K562 (cell line): Measurements from ENCODE around the gene CDC14A. TPM values are rescaled to one million over a fixed set of nuclear protein-coding genes. Genes with fewer than 3 reads are reported as not detected.

Source experiments
- ATAC-seq: fragments of 200-7000 bp; cut with Tn5 transposase; 3 replicates; pipeline ENCODE4 v1.9.1; 2020; ENCODE audit warnings: moderate library complexity
- BruUV-seq: library from RNA; stranded (reverse); fragments of 400-500 nt; replicated peaks from 2 replicates; lab custom pipeline; 2021; lab: Mats Ljungman, UMichigan
- CTCF ChIA-PET: fragments of 300-600 bp; formaldehyde crosslinking; extraction: SDS; loops from one replicate; lab custom pipeline; 2021; ENCODE audit warnings: low intra/inter-chr PET ratio; lab: Yijun Ruan, JAX
- POLR2A ChIA-PET: fragments of 300-600, 350-650 bp; sonication (Branson Sonifier 250); formaldehyde crosslinking; extraction: SDS; loops from one replicate; lab custom pipeline; 2021; ENCODE audit warnings: antibody characterized with exemption, inconsistent platforms; lab: Yijun Ruan, JAX
- DNase-seq, 4 experiments: peaks; one replicate each; pipeline versions ENCODE4 v3.0.0 to v3.0.0-alpha.2; 2011 to 2018; ENCODE audit warnings: low spot score in 3 of 4, mixed read lengths in 3 of 4; ENCODE audit errors: extremely low read depth in 1 of 4
- FAIRE-seq: peaks from 2 replicates; lab custom pipeline; 2011; peaks lifted over from hg19 to GRCh38; lab: Jason Lieb, UNC
- H2AFZ ChIP-seq: 2 replicates; pipeline ENCODE4 v1.6.0; 2011; ENCODE audit warnings: low read depth, low read length, control low read depth, inconsistent platforms
- H3K27ac ChIP-seq: fragments of 200-600 bp; 3 replicates; pipeline ENCODE4 v1.8.0; 2011; ENCODE audit warnings: low read depth, mild to moderate bottlenecking, control low read depth, inconsistent platforms, low read length, moderate library complexity, mixed read lengths; ENCODE audit errors: extremely low read depth
- H3K27me3 ChIP-seq, 2 experiments: fragments of 300-600 bp in 1 of 2; 2 replicates in 1 of 2; 3 replicates in 1 of 2; pipeline versions ENCODE4 v1.6.0 to v1.8.0; 2011; ENCODE audit warnings: inconsistent platforms in 2 of 2, low read length in 2 of 2, mild to moderate bottlenecking in 1 of 2, mixed read lengths in 1 of 2, moderate library complexity in 1 of 2; ENCODE audit not compliant: control insufficient read depth in 2 of 2, insufficient read depth in 2 of 2
- H3K36me3 ChIP-seq: fragments of 300-600 bp; 3 replicates; pipeline ENCODE4 v1.8.0; 2011; ENCODE audit warnings: mild to moderate bottlenecking, low read length, inconsistent platforms; ENCODE audit not compliant: control insufficient read depth, insufficient read depth
- H3K4me1 ChIP-seq, 2 experiments: fragments of 200-600 bp in 1 of 2; replicated peaks in 1 of 2; 2 replicates in 1 of 2; 3 replicates in 1 of 2; pipeline versions ENCODE4 v1.5.1 to v1.8.0; 2011; ENCODE audit warnings: inconsistent platforms in 2 of 2, low read length in 2 of 2, mild to moderate bottlenecking in 1 of 2, mixed read lengths in 1 of 2, moderate library complexity in 1 of 2; ENCODE audit not compliant: control insufficient read depth in 2 of 2, insufficient read depth in 2 of 2
- H3K4me2 ChIP-seq: 2 replicates; pipeline ENCODE4 v1.6.1; 2011; ENCODE audit warnings: low read length, control low read depth, inconsistent platforms, mixed read lengths; ENCODE audit not compliant: insufficient read depth
- H3K4me3 ChIP-seq: fragments of 200-600 bp; sonication (generic), shearing (Covaris generic); 2 replicates; pipeline ENCODE4 v1.5.1; 2016; ENCODE audit warnings: control low read depth, inconsistent platforms
- H3K79me2 ChIP-seq: fragments of 200-600 bp; 3 replicates; pipeline ENCODE4 v1.8.0; 2011; ENCODE audit warnings: low read length, inconsistent platforms; ENCODE audit not compliant: control insufficient read depth, insufficient read depth
- H3K9ac ChIP-seq, 2 experiments: 2 replicates each; pipeline versions ENCODE4 v1.6.0 to v1.6.1; 2011; ENCODE audit warnings: low read depth in 2 of 2, low read length in 2 of 2, control low read depth in 1 of 2, inconsistent platforms in 1 of 2, mild to moderate bottlenecking in 1 of 2, mixed read lengths in 1 of 2; ENCODE audit not compliant: insufficient read depth in 1 of 2
- H3K9me1 ChIP-seq: one replicate; pipeline ENCODE4 v1.6.0; 2011; ENCODE audit warnings: inconsistent platforms, mild to moderate bottlenecking, low read length, moderate library complexity; ENCODE audit not compliant: control insufficient read depth, insufficient read depth
- H3K9me3 ChIP-seq: replicated peaks from 2 replicates; pipeline ENCODE4 v1.5.1; 2011; ENCODE audit warnings: low read depth, low read length, inconsistent platforms; ENCODE audit not compliant: control insufficient read depth, insufficient read depth
- H4K20me1 ChIP-seq: replicated peaks from 2 replicates; pipeline ENCODE4 v1.6.1; 2011; ENCODE audit warnings: low read length, inconsistent platforms, mixed read lengths; ENCODE audit not compliant: control insufficient read depth, insufficient read depth
- CBFA2T3 ChIP-seq: fragments of 450-650 bp; IDR thresholded peaks from 2 replicates; pipeline ENCODE4 v1.6.1; 2017
- CTCF ChIP-seq, 3 experiments: IDR thresholded peaks in 2 of 3; conservative IDR thresholded peaks in 1 of 3; 2 replicates each; pipeline ENCODE4 v1.5.1; 2011 to 2012; ENCODE audit warnings: low read length in 3 of 3, mild to moderate bottlenecking in 3 of 3, control low read depth in 2 of 3, improper control_type of control experiment in 1 of 3, inconsistent platforms in 1 of 3, low read depth in 1 of 3, mixed read lengths in 1 of 3, moderate library complexity in 1 of 3; ENCODE audit not compliant: insufficient read depth in 2 of 3
- HNRNPL ChIP-seq: fragments of 200-400 bp; formaldehyde crosslinking; IDR thresholded peaks from 2 replicates; pipeline ENCODE4 v1.6.1; 2017; ENCODE audit warnings: low read depth, mild to moderate bottlenecking, low read length
- L3MBTL2 ChIP-seq: fragments of 450-650 bp; IDR thresholded peaks from 2 replicates; pipeline ENCODE4 v1.6.1; 2016; ENCODE audit warnings: mild to moderate bottlenecking, moderate library complexity
- MECOM ChIP-seq: fragments of 250-450 bp; sonication (Bioruptor Pico); IDR thresholded peaks from 2 replicates; pipeline ENCODE4 v1.8.0; 2022; ENCODE audit warnings: inconsistent platforms
- MEF2D ChIP-seq: conservative IDR thresholded peaks from 2 replicates; pipeline ENCODE4 v1.6.1; 2016; ENCODE audit warnings: low read depth, missing genetic modification characterization, missing compliant biosample characterization
- PBX2 ChIP-seq, 2 experiments: IDR thresholded peaks in 1 of 2; conservative IDR thresholded peaks in 1 of 2; 2 replicates each; pipeline ENCODE4 v1.6.1; 2016; ENCODE audit warnings: low read depth in 2 of 2, mild to moderate bottlenecking in 1 of 2, missing compliant biosample characterization in 1 of 2, missing genetic modification characterization in 1 of 2, moderate library complexity in 1 of 2
- PKNOX1 ChIP-seq: fragments of 450-650 bp; IDR thresholded peaks from 2 replicates; pipeline ENCODE4 v1.6.1; 2016
- RAD21 ChIP-seq, 2 experiments: fragments of 250-450 bp in 1 of 2; fragments of 450-650 bp in 1 of 2; sonication (Bioruptor Pico) in 1 of 2; formaldehyde crosslinking in 1 of 2; IDR thresholded peaks in 1 of 2; conservative IDR thresholded peaks in 1 of 2; 2 replicates each; pipeline versions ENCODE4 v1.4.0 to v1.8.0; 2020 to 2022; ENCODE audit warnings: mild to moderate bottlenecking in 2 of 2, moderate library complexity in 1 of 2
- WGBS: fragments of 100-300 bp; shearing (Covaris generic); methylation state at CpG from one replicate; pipeline ENCODE4 v1.1.6; 2016; ENCODE audit warnings: low coverage, mixed read lengths; ENCODE audit not compliant: insufficient coverage; ENCODE audit errors: missing lambda C conversion rate; 5-methylcytosine and 5-hydroxymethylcytosine counted together
- in situ Hi-C: fragments of 300-500 bp; cut with MboI; formaldehyde crosslinking; loops from 4 replicates; pipeline ENCODE4 v1.15.0; 2018; ENCODE audit warnings: inconsistent platforms, mixed read lengths
- intact Hi-C: fragments of 100-400 bp; cut with micrococcal nuclease; formaldehyde crosslinking; loops from 2 replicates; pipeline ENCODE4 v1.14.2; 2022
- polyA plus RNA-seq, 8 experiments: library from polyadenylated mRNA; depleted of rRNA in 4 of 8; stranded (reverse) in 5 of 8; unstranded in 3 of 8; fragments of >200 nt; fragmentation: Nextera tagmentation in 2 of 8; fragmentation: Illumina TruSeq in 1 of 8; extraction: Ambion mirVana in 2 of 8; extraction: Trizol in 1 of 8; gene quantifications; 2 replicates each; pipeline versions ENCODE4 v1.2.1 to v1.2.3, GENCODE V29; 2011 to 2014; ENCODE audit warnings: inconsistent platforms in 1 of 8, missing spikeins in 1 of 8
- total RNA-seq, 7 experiments: library from RNA; depleted of rRNA in 6 of 7; stranded (reverse); fragments of >200 nt in 6 of 7; fragmentation: Illumina TruSeq in 2 of 7; extraction: Trizol in 2 of 7; gene quantifications; 2 replicates each; pipeline versions ENCODE4 v1.2.1 to v1.2.3, GENCODE V29; 2011 to 2021; ENCODE audit warnings: low replicate concordance in 1 of 7

The CDC14A gene
- total and polyA plus RNA-seq, 9 of the 15 experiments (the other 6 are each of a cell fraction or from before 2014, with no cell fraction given) = 17.0 to 74.3 (median 33.4) TPM

- BruUV-seq = no TSS peak
- H3K27ac ChIP-seq = no peak overlapping the region
- H3K4me1 ChIP-seq = peaks cover 12 to 52% of the 10 kb centered on the region in 2 experiments; a peak in 3 of 5 replicates
- peak in 2 of 4 experiments; percentile 21 to 23 for DNase-seq
- WGBS = 29% methylated on average over 1 of the region's 1 CpG
- TF ChIP-seq CBFA2T3 (peak; percentile 24; the same call in 1 of the 2 replicates), HNRNPL (no peak), CTCF (IDR thresholded peaks at IDR 0.05 in 2 of 3, conservative IDR thresholded peaks at IDR 0.05 in 1 of 3; ENCODE audit: insufficient read depth in 2 of 3, low read depth in 1 of 3, low read length in 3 of 3) (peak in 1 of 3 experiments; percentile 21; a peak in 2 of 6 replicates), RAD21 (CRISPR knock-in tag; conservative IDR thresholded peaks at IDR 0.05 in 1 of 2, IDR thresholded peaks at IDR 0.05 in 1 of 2) (peak in 1 of 2 experiments; percentile 50; a peak in 2 of 4 replicates), MECOM (CRISPR knock-in tag) (peak; percentile 56; the same call in 1 of the 2 replicates), PKNOX1 (peak; percentile 37; the same call in 1 of the 2 replicates), PBX2 (CRISPR knock-in tag; IDR thresholded peaks at IDR 0.05; ENCODE audit: low read depth) (no peak), PBX2 (tag; conservative IDR thresholded peaks at IDR 0.05; ENCODE audit: low read depth) (no peak), MEF2D (tag) (0 out of 2 replicates have a peak, but pooled peaks have one; percentile 39), L3MBTL2 (no peak)
- TF ChIP-seq, all 486 proteins: peak for 6
- Histone ChIP-seq H2AFZ (peak overlapping the region; percentile 62), H3K9me3 (no peaks in the 10 kb centered on the region), H3K4me3 (no peak overlapping the region), H3K9me1 (no peaks in the 10 kb centered on the region), H3K27me3 (no peaks in the 10 kb centered on the region), H3K4me2 (peak overlapping the region; percentile 13; the same call in 1 of the 2 replicates), H3K79me2 (no peaks in the 10 kb centered on the region), H3K9ac (no peak overlapping the region), H4K20me1 (no peaks in the 10 kb centered on the region), H3K36me3 (no peaks in the 10 kb centered on the region)
- intact Hi-C loops = loop anchor here (5.0 kb wide), 1 partner anchor 303 kb away; a partner anchor contains a TSS
- in situ Hi-C loops = no loop called here
- ATAC-seq (peak; percentile 55), FAIRE-seq (peak; percentile 35)
- CTCF ChIA-PET = no interaction called here
- POLR2A ChIA-PET = no interaction called here
Measured at GRCh38 chr1:100340494-100340893, 11.8 kb upstream of the CDC14A start.
